Measurements from ENCODE around the gene MAN1C1.

DNA sequence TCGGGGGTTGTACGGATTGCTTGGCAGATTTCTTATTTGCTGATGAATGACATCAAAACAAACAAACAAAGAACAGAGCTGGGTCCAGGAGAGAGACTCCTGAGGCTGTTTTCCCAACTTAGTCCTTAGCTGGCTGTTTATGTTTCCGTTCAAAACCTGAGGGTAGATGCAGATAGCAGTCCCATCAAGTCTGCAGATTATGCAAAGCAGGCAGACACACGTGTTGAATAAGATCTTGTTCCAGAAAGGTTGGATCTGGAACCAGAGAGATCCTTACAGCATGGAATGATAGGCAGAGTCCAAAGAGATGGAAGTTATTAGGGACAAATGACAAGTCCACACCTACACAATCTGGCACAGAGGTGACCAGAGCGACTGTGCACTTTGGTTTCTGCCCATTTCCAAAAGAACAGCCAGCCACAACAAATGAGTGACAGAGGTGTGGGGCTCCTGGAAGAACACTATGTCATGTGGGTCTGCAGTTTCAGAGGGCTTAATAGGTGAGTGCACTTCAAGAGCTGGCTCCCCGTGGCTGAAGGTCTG lies 65.5 kb downstream of the MAN1C1 start:
- TF ChIP-seq YY1 (IDR thresholded peaks at IDR 0.05; ENCODE audit: low read depth): no peak
- TF ChIP-seq, protein P1, sequence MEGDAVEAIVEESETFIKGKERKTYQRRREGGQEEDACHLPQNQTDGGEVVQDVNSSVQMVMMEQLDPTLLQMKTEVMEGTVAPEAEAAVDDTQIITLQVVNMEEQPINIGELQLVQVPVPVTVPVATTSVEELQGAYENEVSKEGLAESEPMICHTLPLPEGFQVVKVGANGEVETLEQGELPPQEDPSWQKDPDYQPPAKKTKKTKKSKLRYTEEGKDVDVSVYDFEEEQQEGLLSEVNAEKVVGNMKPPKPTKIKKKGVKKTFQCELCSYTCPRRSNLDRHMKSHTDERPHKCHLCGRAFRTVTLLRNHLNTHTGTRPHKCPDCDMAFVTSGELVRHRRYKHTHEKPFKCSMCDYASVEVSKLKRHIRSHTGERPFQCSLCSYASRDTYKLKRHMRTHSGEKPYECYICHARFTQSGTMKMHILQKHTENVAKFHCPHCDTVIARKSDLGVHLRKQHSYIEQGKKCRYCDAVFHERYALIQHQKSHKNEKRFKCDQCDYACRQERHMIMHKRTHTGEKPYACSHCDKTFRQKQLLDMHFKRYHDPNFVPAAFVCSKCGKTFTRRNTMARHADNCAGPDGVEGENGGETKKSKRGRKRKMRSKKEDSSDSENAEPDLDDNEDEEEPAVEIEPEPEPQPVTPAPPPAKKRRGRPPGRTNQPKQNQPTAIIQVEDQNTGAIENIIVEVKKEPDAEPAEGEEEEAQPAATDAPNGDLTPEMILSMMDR (IDR thresholded peaks at IDR 0.05): no peak
